Mesenchymal stem cell (in vitro differentiated cells and primary cell): ENCODE data around the gene LEMD2.
A peak's percentile ranks its signal among the peaks of the same experiment; 100 is the strongest.
"Not testable (repeated sequence)": the region's sequence is repeated elsewhere in the genome, so short reads cannot be mapped to it uniquely, and the experiment has no call there.

Source experiments
- DNase-seq: peaks from one replicate; pipeline ENCODE4 v3.0.0-alpha.2; 2013
- H2AFZ ChIP-seq: one replicate; pipeline ENCODE4 v1.6.1; 2013; ENCODE audit warnings: low read depth, mild to moderate bottlenecking, control low read depth, inconsistent platforms, low read length, moderate library complexity
- H2AK5ac ChIP-seq: 2 replicates; pipeline ENCODE4 v1.6.1; 2013; ENCODE audit warnings: low read length, moderate library complexity, mild to moderate bottlenecking, inconsistent platforms; ENCODE audit not compliant: severe bottlenecking
- H2BK120ac ChIP-seq: one replicate; pipeline ENCODE4 v1.6.1; 2013; ENCODE audit warnings: low read depth, mild to moderate bottlenecking, inconsistent platforms, low read length, moderate library complexity
- H2BK12ac ChIP-seq, 2 experiments: one replicate each; pipeline ENCODE4 v1.6.1; 2013; ENCODE audit warnings: inconsistent platforms in 2 of 2, low read length in 2 of 2, mild to moderate bottlenecking in 2 of 2, moderate library complexity in 2 of 2, control low read depth in 1 of 2
- H2BK15ac ChIP-seq: one replicate; pipeline ENCODE4 v1.6.1; 2013; ENCODE audit warnings: mild to moderate bottlenecking, low read depth, inconsistent platforms; ENCODE audit not compliant: poor library complexity, severe bottlenecking
- H2BK5ac ChIP-seq: 2 replicates; pipeline ENCODE4 v1.6.1; 2013; ENCODE audit warnings: low read depth, mild to moderate bottlenecking, low read length, control low read depth, inconsistent platforms; ENCODE audit not compliant: poor library complexity, severe bottlenecking
- H3K14ac ChIP-seq, 2 experiments: one replicate each; pipeline ENCODE4 v1.6.1; 2013; ENCODE audit warnings: inconsistent platforms in 2 of 2, low read length in 2 of 2, control low read depth in 1 of 2, mild to moderate bottlenecking in 1 of 2, moderate library complexity in 1 of 2
- H3K18ac ChIP-seq, 2 experiments: one replicate each; pipeline ENCODE4 v1.6.1; 2013; ENCODE audit warnings: inconsistent platforms in 2 of 2, low read length in 2 of 2, control low read depth in 1 of 2, low read depth in 1 of 2, mild to moderate bottlenecking in 1 of 2
- H3K23ac ChIP-seq, 2 experiments: one replicate each; pipeline ENCODE4 v1.6.1; 2013; ENCODE audit warnings: inconsistent platforms in 2 of 2, low read length in 2 of 2, mild to moderate bottlenecking in 2 of 2, moderate library complexity in 2 of 2, control low read depth in 1 of 2
- H3K27ac ChIP-seq: 2 replicates; pipeline ENCODE4 v1.5.1; 2013; ENCODE audit warnings: mild to moderate bottlenecking, moderate library complexity, low read length, control low read depth, inconsistent platforms; ENCODE audit not compliant: poor library complexity, severe bottlenecking
- H3K27me3 ChIP-seq, 2 experiments: 2 replicates each; pipeline versions ENCODE4 v1.6.1 to v1.7.0; 2013; ENCODE audit warnings: low read length in 2 of 2, mild to moderate bottlenecking in 2 of 2, moderate library complexity in 2 of 2, control low read depth in 1 of 2, inconsistent platforms in 1 of 2; ENCODE audit not compliant: control insufficient read depth in 1 of 2, insufficient read depth in 1 of 2
- H3K36me3 ChIP-seq, 2 experiments: 2 replicates each; pipeline versions ENCODE4 v1.6.1 to v1.7.0; 2013; ENCODE audit warnings: low read length in 2 of 2, control low read depth in 1 of 2, inconsistent platforms in 1 of 2, low read depth in 1 of 2, mild to moderate bottlenecking in 1 of 2; ENCODE audit not compliant: insufficient read depth in 2 of 2, control insufficient read depth in 1 of 2
- H3K4ac ChIP-seq, 2 experiments: one replicate each; pipeline ENCODE4 v1.6.1; 2013; ENCODE audit warnings: inconsistent platforms in 2 of 2, low read length in 2 of 2, mild to moderate bottlenecking in 2 of 2, moderate library complexity in 2 of 2, control low read depth in 1 of 2, low read depth in 1 of 2
- H3K4me1 ChIP-seq: 2 replicates; pipeline ENCODE4 v1.6.1; 2013; ENCODE audit warnings: low read depth, low read length, control low read depth; ENCODE audit not compliant: control insufficient read depth, insufficient read depth
- H3K4me2 ChIP-seq: 2 replicates; pipeline ENCODE4 v1.6.1; 2013; ENCODE audit warnings: low read length, mild to moderate bottlenecking, inconsistent platforms; ENCODE audit not compliant: poor library complexity, severe bottlenecking
- H3K4me3 ChIP-seq, 2 experiments: 2 replicates each; pipeline versions ENCODE4 v1.5.1 to v1.7.0; 2013; ENCODE audit warnings: low read length in 2 of 2, mild to moderate bottlenecking in 2 of 2, control low read depth in 1 of 2, low read depth in 1 of 2; ENCODE audit not compliant: insufficient read depth in 1 of 2
- H3K79me1 ChIP-seq: replicated peaks from 2 replicates; pipeline ENCODE4 v1.6.1; 2013; ENCODE audit warnings: mild to moderate bottlenecking, control low read depth, low read length, inconsistent platforms; ENCODE audit not compliant: poor library complexity, severe bottlenecking
- H3K9ac ChIP-seq: 2 replicates; pipeline ENCODE4 v1.7.0; 2013; ENCODE audit warnings: mild to moderate bottlenecking, low read length, moderate library complexity
- H3K9me3 ChIP-seq: 2 replicates; pipeline ENCODE4 v1.7.0; 2013; ENCODE audit warnings: mild to moderate bottlenecking, low read length; ENCODE audit not compliant: control insufficient read depth
- H4K8ac ChIP-seq: one replicate; pipeline ENCODE4 v1.6.1; 2013; ENCODE audit warnings: inconsistent platforms, mild to moderate bottlenecking, low read length, moderate library complexity
- H4K91ac ChIP-seq: one replicate; pipeline ENCODE4 v1.6.1; 2013; ENCODE audit warnings: mild to moderate bottlenecking, low read length, inconsistent platforms
- WGBS: methylation state at CpG from one replicate; pipeline ENCODE4 v1.1.7; 2013; ENCODE audit warnings: mixed read lengths; 5-methylcytosine and 5-hydroxymethylcytosine counted together

Gene LEMD2

GRCh38 chr6:33834401-33835392 is 45.8 kb upstream of the LEMD2 start:
- WGBS, result 95% methylated on average over 22 of the region's 22 CpGs

DNA sequence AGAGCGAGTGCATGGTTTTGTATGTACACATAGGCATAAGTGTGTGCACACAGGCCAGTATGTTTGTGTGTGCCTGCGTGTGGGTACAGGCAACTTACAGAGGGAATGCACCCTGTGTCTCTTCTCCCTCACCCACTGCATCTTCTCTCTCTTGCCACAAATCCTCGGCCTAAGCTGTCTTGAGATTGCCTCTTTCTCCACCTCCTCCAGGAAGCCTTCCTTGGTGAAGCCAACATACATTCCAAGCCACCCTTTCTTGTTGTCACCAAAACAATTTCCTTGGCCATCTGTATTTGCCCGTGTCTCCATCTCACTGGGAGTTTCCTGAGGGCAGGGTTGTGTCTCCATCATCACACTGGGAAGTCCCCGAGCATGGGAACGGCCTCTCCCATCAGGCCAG is 44.7 kb upstream of the LEMD2 start:
- Histone ChIP-seq H3K23ac (no peak overlapping the region), H2BK15ac (peak overlapping the region; percentile 12), H2BK12ac (no peak overlapping the region), H3K14ac (no peak overlapping the region), H3K9ac (no peak overlapping the region), H3K18ac (no peak overlapping the region), H2AFZ (no peak overlapping the region), H3K4me2 (no peak overlapping the region), H3K4me1 (peaks cover 18% of the 10 kb centered on the region), H4K91ac (no peak overlapping the region), H2BK5ac (no peak overlapping the region), H2BK120ac (no peak overlapping the region), H3K36me3 (no peaks in the 10 kb centered on the region), H3K27ac (no peak overlapping the region), H3K4ac (no peak overlapping the region), H2AK5ac (no peak overlapping the region), H3K79me1 (no peaks in the 10 kb centered on the region), H3K27me3 (peaks cover 8 to 26% of the 10 kb centered on the region in 2 experiments), H3K4me3 (no peak overlapping the region), H4K8ac (no peak overlapping the region), H3K9me3 (no peaks in the 10 kb centered on the region)
- DNase-seq, result no peak
- WGBS, result 94% methylated on average over 5 of the region's 6 CpGs

More at GRCh38 chr6:33834401-33835392, 45.8 kb upstream of the LEMD2 start:
- Histone ChIP-seq H3K23ac (no peak overlapping the region), H4K91ac (no peak overlapping the region), H2BK5ac (no peak overlapping the region), H2BK12ac (no peak overlapping the region), H3K4me2 (no peak overlapping the region), H2BK15ac (no peak overlapping the region), H3K36me3 (no peaks in the 10 kb centered on the region), H3K27ac (no peak overlapping the region), H3K4me1 (peaks cover 23% of the 10 kb centered on the region), H3K14ac (no peak overlapping the region), H3K18ac (no peak overlapping the region), H3K27me3 (peaks cover 5 to 19% of the 10 kb centered on the region in 2 experiments), H2BK120ac (no peak overlapping the region), H2AFZ (no peak overlapping the region), H3K4ac (no peak overlapping the region), H4K8ac (no peak overlapping the region), H3K9ac (no peak overlapping the region), H3K4me3 (no peak overlapping the region), H3K79me1 (no peaks in the 10 kb centered on the region), H2AK5ac (no peak overlapping the region), H3K9me3 (no peaks in the 10 kb centered on the region)
- DNase-seq, result no peak

DNA sequence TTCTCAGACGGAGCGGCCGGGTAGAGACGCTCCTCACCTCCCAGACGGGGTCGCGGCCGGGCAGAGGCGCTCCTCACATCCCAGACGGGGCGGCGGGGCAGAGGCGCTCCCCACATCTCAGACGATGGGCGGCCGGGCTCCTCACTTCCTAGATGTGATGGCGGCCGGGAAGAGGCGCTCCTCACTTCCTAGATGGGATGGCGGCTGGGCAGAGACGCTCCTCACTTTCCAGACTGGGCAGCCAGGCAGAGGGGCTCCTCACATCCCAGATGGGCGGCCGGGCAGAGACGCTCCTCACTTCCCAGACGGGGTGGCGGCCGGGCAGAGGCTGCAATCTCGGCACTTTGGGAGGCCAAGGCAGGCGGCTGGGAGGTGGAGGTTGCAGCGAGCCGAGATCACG is 43.9 kb upstream of the LEMD2 start:
- WGBS, result 96% methylated on average over 4 of the region's 32 CpGs
- H3K4me2 ChIP-seq, H4K8ac ChIP-seq, H3K9ac ChIP-seq, H3K23ac ChIP-seq, H2BK15ac ChIP-seq, H4K91ac ChIP-seq, H2BK120ac ChIP-seq, H2BK5ac ChIP-seq, H3K27ac ChIP-seq, H3K14ac ChIP-seq, H3K36me3 ChIP-seq, H3K4me3 ChIP-seq, H2BK12ac ChIP-seq, H3K9me3 ChIP-seq, H2AFZ ChIP-seq, H3K4ac ChIP-seq, DNase-seq, H3K79me1 ChIP-seq, H3K18ac ChIP-seq, H2AK5ac ChIP-seq: not testable (repeated sequence)
- Histone ChIP-seq H3K4me1 (peaks cover 16% of the 10 kb centered on the region), H3K27me3 (peaks cover 10 to 34% of the 10 kb centered on the region in 2 experiments)

DNA sequence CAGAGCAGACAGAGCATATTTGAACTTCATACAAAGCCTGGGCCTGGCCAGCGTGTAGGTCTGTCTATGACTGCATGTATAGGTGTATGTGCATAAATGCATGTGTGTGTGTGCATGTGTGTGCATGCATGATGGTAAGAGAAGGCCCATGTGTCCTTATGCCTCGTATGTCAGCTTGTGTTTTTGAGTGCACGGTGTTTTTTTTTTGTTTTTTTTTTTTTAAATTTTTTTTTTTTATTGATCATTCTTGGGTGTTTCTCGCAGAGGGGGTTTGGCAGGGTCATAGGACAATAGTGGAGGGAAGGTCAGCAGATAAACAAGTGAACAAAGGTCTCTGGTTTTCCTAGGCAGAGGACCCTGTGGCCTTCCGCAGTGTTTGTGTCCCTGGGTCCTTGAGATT is 42.8 kb upstream of the LEMD2 start:
- not testable (repeated sequence) for H3K4me3 ChIP-seq, H3K27ac ChIP-seq, DNase-seq, H3K18ac ChIP-seq, H4K91ac ChIP-seq, H4K8ac ChIP-seq, H3K9ac ChIP-seq, H2AK5ac ChIP-seq, H2BK12ac ChIP-seq, H2BK5ac ChIP-seq, H3K4ac ChIP-seq, H3K23ac ChIP-seq, H2AFZ ChIP-seq, H2BK120ac ChIP-seq, H3K14ac ChIP-seq, H2BK15ac ChIP-seq, H3K9me3 ChIP-seq, H3K36me3 ChIP-seq, H3K4me2 ChIP-seq, H3K79me1 ChIP-seq
- Histone ChIP-seq H3K4me1 (peaks cover 24% of the 10 kb centered on the region), H3K27me3 (peaks cover 10 to 45% of the 10 kb centered on the region in 2 experiments)
- WGBS, result 92% methylated on average over 3 of the region's 5 CpGs
